Stimulated activated CD4-positive, alpha-beta T cell treated with anti-CD3 and anti-CD28 coated beads, Interleukin-4, amount 100 ng/mL, for 48 hours (primary cell): ENCODE results near the gene CUZD1.

Experiments used
- DNase-seq, 2 donors: peaks; one replicate each; pipeline ENCODE4 v3.0.0-alpha.2; 2020; ENCODE audit warnings: low read depth in 2 of 2

CUZD1 gene

GRCh38 chr10:122854648-122855047 is 9.0 kb upstream of the CUZD1 start:
- no peak for DNase-seq

- DNase-seq = no peak
Observed at GRCh38 chr10:122853665-122854313, 8.1 kb upstream of the CUZD1 start.

GRCh38 chr10:122852261-122852660 is 6.6 kb upstream of the CUZD1 start:
- DNase-seq = no peak

- no peak for DNase-seq
Observed at GRCh38 chr10:122850705-122851640, 5.3 kb upstream of the CUZD1 start.

- no peak for DNase-seq
Observed at GRCh38 chr10:122849900-122850605, 4.4 kb upstream of the CUZD1 start.

GRCh38 chr10:122849090-122849489 is 3.4 kb upstream of the CUZD1 start:
- DNase-seq = no peak

- no peak for DNase-seq
Observed at GRCh38 chr10:122847782-122848604, 2.3 kb upstream of the CUZD1 start.

GRCh38 chr10:122844146-122844545 is 1.5 kb downstream of the CUZD1 start:
- DNase-seq = no peak

- DNase-seq = no peak
Observed at GRCh38 chr10:122841569-122841968, 4.1 kb downstream of the CUZD1 start.

- no peak for DNase-seq
Observed at GRCh38 chr10:122839505-122839904, 6.2 kb downstream of the CUZD1 start.

- no peak for DNase-seq
Observed at GRCh38 chr10:122838880-122839279, 6.8 kb downstream of the CUZD1 start.

GRCh38 chr10:122835908-122836307 is 9.7 kb downstream of the CUZD1 start:
- DNase-seq = no peak

- no peak for DNase-seq
Observed at GRCh38 chr10:122830965-122831353, 14.7 kb downstream of the CUZD1 start.

- no peak for DNase-seq
Observed at GRCh38 chr10:122830273-122830964, 15.2 kb downstream of the CUZD1 start.

- DNase-seq = no peak
Observed at GRCh38 chr10:122829454-122829853, 16.2 kb downstream of the CUZD1 start.

GRCh38 chr10:122828716-122829255 is 16.9 kb downstream of the CUZD1 start:
- DNase-seq = no peak

- DNase-seq = no peak
Observed at GRCh38 chr10:122827302-122827701, 18.4 kb downstream of the CUZD1 start.

- DNase-seq = no peak
Observed at GRCh38 chr10:122822973-122823690, 22.5 kb downstream of the CUZD1 start.

GRCh38 chr10:122821808-122822207 is 23.8 kb downstream of the CUZD1 start:
- no peak for DNase-seq

- no peak for DNase-seq
Observed at GRCh38 chr10:122815458-122815857, 30.2 kb downstream of the CUZD1 start.
